Hepatocyte (in vitro differentiated cells): ENCODE results near the gene ZNF467. TPM values are rescaled to one million over a fixed set of nuclear protein-coding genes. Genes with fewer than 3 reads are reported as not detected.

Experiments
- DNase-seq: peaks from one replicate; pipeline ENCODE4 v3.0.0-alpha.2; 2016; ENCODE audit warnings: low spot score
- H2AFZ ChIP-seq: fragments of 200-600 bp; sonication (generic); 2 replicates; pipeline ENCODE4 v1.6.0; 2016; ENCODE audit warnings: antibody characterized with exemption, mild to moderate bottlenecking
- H3K27ac ChIP-seq: fragments of 200-600 bp; sonication (generic); 2 replicates; pipeline ENCODE4 v1.5.1; 2016; ENCODE audit warnings: mild to moderate bottlenecking
- H3K27me3 ChIP-seq: fragments of 200-600 bp; sonication (generic); 2 replicates; pipeline ENCODE4 v1.6.1; 2016
- H3K36me3 ChIP-seq: fragments of 200-600 bp; sonication (generic); replicated peaks from 2 replicates; pipeline ENCODE4 v1.5.1; 2016; ENCODE audit warnings: low read depth; ENCODE audit not compliant: insufficient read depth
- H3K4me1 ChIP-seq: fragments of 200-600 bp; sonication (generic); 2 replicates; pipeline ENCODE4 v1.5.1; 2016; ENCODE audit warnings: mild to moderate bottlenecking, moderate library complexity; ENCODE audit not compliant: insufficient read depth
- H3K4me2 ChIP-seq: fragments of 200-600 bp; sonication (generic); 2 replicates; pipeline ENCODE4 v1.6.0; 2016
- H3K4me3 ChIP-seq: fragments of 200-600 bp; sonication (generic); 2 replicates; pipeline ENCODE4 v1.5.1; 2016; ENCODE audit warnings: mild to moderate bottlenecking
- H3K79me2 ChIP-seq: fragments of 200-600 bp; sonication (generic); 2 replicates; pipeline ENCODE4 v1.6.0; 2017; ENCODE audit warnings: mild to moderate bottlenecking
- H3K9me2 ChIP-seq: fragments of 200-600 bp; sonication (generic); replicated peaks from 2 replicates; pipeline ENCODE4 v1.6.0; 2017; ENCODE audit warnings: mild to moderate bottlenecking; ENCODE audit not compliant: insufficient read depth
- H3K9me3 ChIP-seq: fragments of 200-600 bp; sonication (generic); 2 replicates; pipeline ENCODE4 v1.5.1; 2016; ENCODE audit warnings: low read depth, mild to moderate bottlenecking
- H4K20me1 ChIP-seq: fragments of 200-600 bp; sonication (generic); 2 replicates; pipeline ENCODE4 v1.6.0; 2016; ENCODE audit warnings: mild to moderate bottlenecking; ENCODE audit not compliant: insufficient read depth, poor library complexity, severe bottlenecking
- CTCF ChIP-seq: fragments of 200-600 bp; sonication (generic); IDR thresholded peaks from 2 replicates; pipeline ENCODE4 v1.5.1; 2016; ENCODE audit warnings: antibody characterized with exemption, mild to moderate bottlenecking; ENCODE audit not compliant: poor library complexity
- EZH2 ChIP-seq: fragments of 200-600 bp; sonication (generic); IDR thresholded peaks from 2 replicates; pipeline ENCODE4 v1.6.1; 2016; ENCODE audit warnings: antibody characterized with exemption, mild to moderate bottlenecking, borderline replicate concordance
- EZH2phosphoT487 ChIP-seq: fragments of 200-600 bp; sonication (generic); IDR thresholded peaks from one replicate; pipeline ENCODE4 v1.6.1; 2018; ENCODE audit warnings: antibody characterized with exemption, mild to moderate bottlenecking, low read depth, moderate library complexity; ENCODE audit not compliant: unreplicated experiment, severe bottlenecking
- WGBS: methylation state at CpG from one replicate; pipeline ENCODE4 v1.1.6; 2016; ENCODE audit warnings: low lambda C conversion rate; ENCODE audit errors: missing lambda C conversion rate; 5-methylcytosine and 5-hydroxymethylcytosine counted together
- polyA plus RNA-seq: library from polyadenylated mRNA; unstranded; fragments of >200 nt; fragmentation: Nextera tagmentation; extraction: Ambion mirVana; gene quantifications from 2 replicates; pipeline ENCODE4 v1.2.1, GENCODE V29; 2016
- total RNA-seq: library from RNA; depleted of rRNA; stranded (reverse); fragments of >200 nt; gene quantifications from 2 replicates; pipeline ENCODE4 v1.2.3, GENCODE V29; 2014

The ZNF467 gene
- total and polyA plus RNA-seq, 2 experiments from 2014 or later: 7.8 to 15.6 TPM

DNA sequence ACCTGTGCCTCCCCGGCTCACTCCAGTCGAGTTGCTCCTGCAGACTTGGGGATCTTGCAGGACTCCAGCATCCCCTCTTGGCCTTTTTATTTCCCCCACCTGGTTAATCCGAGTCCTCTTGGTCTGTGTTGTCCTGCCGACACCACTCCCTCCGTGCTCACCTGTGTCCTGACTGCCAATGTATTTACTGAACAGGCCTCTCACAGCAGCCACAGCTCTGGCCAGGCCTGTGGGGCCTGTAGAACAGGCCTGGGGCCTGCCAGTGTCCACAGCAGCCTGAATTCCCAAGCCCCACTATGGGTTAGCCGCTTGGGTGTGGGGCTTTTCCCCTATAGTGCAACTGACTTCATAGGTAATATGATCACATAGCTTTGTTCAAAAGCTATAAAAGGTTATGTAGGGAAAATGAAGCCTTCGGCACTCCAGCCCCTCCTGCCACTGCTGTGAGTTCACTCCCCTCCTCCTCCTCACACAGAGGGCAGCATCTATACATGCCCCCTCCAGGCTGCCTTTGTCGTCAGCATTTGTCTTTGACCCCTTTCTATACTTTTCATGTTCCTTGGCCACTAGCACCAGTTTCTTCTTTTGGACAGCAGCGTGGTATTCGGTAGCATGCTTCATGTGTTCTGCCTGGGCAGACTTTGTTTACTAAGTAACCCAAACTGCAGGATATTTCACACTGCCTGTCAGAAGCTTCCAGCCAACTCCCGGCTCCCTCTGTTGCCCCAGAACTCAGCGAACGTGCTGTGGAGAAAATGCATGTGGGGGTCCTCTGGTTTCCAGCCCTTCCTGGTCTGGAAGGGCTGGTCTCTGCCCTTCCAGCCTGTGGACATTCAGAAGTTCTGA is 46.1 kb downstream of the ZNF467 start:
- H3K27me3 ChIP-seq: no peaks in the 10 kb centered on the region
- H3K27ac ChIP-seq: no peak overlapping the region
- no peaks in the 10 kb centered on the region for H3K9me3 ChIP-seq
- no peaks in the 10 kb centered on the region for H3K9me2 ChIP-seq
- no peak overlapping the region for H3K4me2 ChIP-seq
- no peak for TF ChIP-seq CTCF
- no peak for TF ChIP-seq EZH2phosphoT487
- TF ChIP-seq EZH2: no peak
- DNase-seq: no peak
- no peak overlapping the region for H3K4me3 ChIP-seq
- no peaks in the 10 kb centered on the region for H3K4me1 ChIP-seq
- no peaks in the 10 kb centered on the region for H4K20me1 ChIP-seq
- H3K79me2 ChIP-seq: no peaks in the 10 kb centered on the region
- H2AFZ ChIP-seq: no peak overlapping the region
- 92% methylated on average over 13 of the region's 13 CpGs for WGBS
- no peaks in the 10 kb centered on the region for H3K36me3 ChIP-seq

GRCh38 chr7:149725916-149726315 is 47.5 kb downstream of the ZNF467 start:
- H2AFZ ChIP-seq: no peak overlapping the region
- TF ChIP-seq EZH2phosphoT487: no peak
- TF ChIP-seq CTCF: no peak
- TF ChIP-seq EZH2: no peak
- WGBS: 93% methylated on average over 6 of the region's 6 CpGs
- no peaks in the 10 kb centered on the region for H3K79me2 ChIP-seq
- no peaks in the 10 kb centered on the region for H3K4me1 ChIP-seq
- DNase-seq: no peak
- H4K20me1 ChIP-seq: no peaks in the 10 kb centered on the region
- H3K9me3 ChIP-seq: no peaks in the 10 kb centered on the region
- H3K4me3 ChIP-seq: no peak overlapping the region
- H3K4me2 ChIP-seq: no peak overlapping the region
- no peaks in the 10 kb centered on the region for H3K9me2 ChIP-seq
- no peaks in the 10 kb centered on the region for H3K27me3 ChIP-seq
- no peak overlapping the region for H3K27ac ChIP-seq
- no peaks in the 10 kb centered on the region for H3K36me3 ChIP-seq

- no peaks in the 10 kb centered on the region for H4K20me1 ChIP-seq
- no peaks in the 10 kb centered on the region for H3K27me3 ChIP-seq
- no peak overlapping the region for H3K4me3 ChIP-seq
- TF ChIP-seq EZH2phosphoT487: no peak
- no peak for TF ChIP-seq CTCF
- TF ChIP-seq EZH2: no peak
- no peaks in the 10 kb centered on the region for H3K4me1 ChIP-seq
- H3K9me3 ChIP-seq: no peaks in the 10 kb centered on the region
- no peak overlapping the region for H3K4me2 ChIP-seq
- H3K27ac ChIP-seq: no peak overlapping the region
- no peaks in the 10 kb centered on the region for H3K9me2 ChIP-seq
- H3K79me2 ChIP-seq: no peaks in the 10 kb centered on the region
- no peak overlapping the region for H2AFZ ChIP-seq
- 99% methylated on average over 12 of the region's 12 CpGs for WGBS
- no peak for DNase-seq
- H3K36me3 ChIP-seq: no peaks in the 10 kb centered on the region
These were observed 48.0 kb downstream of the ZNF467 start for GRCh38 chr7:149725426-149725821.
